ENCODE measurements around the gene KCNK4.

DNA sequence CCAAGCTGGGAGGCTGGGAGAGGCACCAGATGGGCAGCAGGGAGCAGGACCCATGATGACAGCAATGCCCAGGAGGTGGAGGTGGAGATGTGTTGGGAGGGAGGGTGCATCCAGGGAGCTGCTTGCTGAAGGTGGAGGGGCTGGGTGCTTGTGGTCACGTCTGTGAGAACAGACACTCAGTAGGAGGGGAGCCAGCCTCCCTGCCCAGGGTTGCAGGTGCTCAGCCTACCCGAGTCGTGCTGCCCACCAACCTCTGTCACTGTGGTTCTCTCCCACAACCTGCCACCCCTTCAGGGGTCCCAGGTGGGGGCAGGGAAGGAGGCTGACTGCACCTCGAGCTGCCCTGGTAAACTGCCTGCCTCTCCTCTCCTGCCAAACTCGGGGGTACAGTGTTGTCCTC, 32.3 kb downstream of the KCNK4 start:
- TF ChIP-seq EZH2 (IDR thresholded peaks at IDR 0.05; ENCODE audit: insufficient read depth, poor library complexity, severe bottlenecking): no peak
- no peak for TF ChIP-seq EZH2phosphoT487 (IDR thresholded peaks at IDR 0.05; ENCODE audit: insufficient read depth, low read depth)
